Loucy (cell line): Measurements from ENCODE around the gene UPK1A.

Experiments used
- H2AFZ ChIP-seq: fragments of 200-600 bp; sonication (generic); 2 replicates; pipeline ENCODE4 v1.6.0; 2016; ENCODE audit warnings: antibody characterized with exemption, mild to moderate bottlenecking, low read length, moderate library complexity
- H3F3A ChIP-seq: fragments of 200-600 bp; 2 replicates; pipeline ENCODE4 v1.6.0; 2016; ENCODE audit warnings: antibody characterized with exemption, low read depth, mild to moderate bottlenecking
- H3K27me3 ChIP-seq: fragments of 200-600 bp; sonication (generic); 2 replicates; pipeline ENCODE4 v1.6.1; 2014; ENCODE audit warnings: low read length, mild to moderate bottlenecking; ENCODE audit not compliant: insufficient read depth, poor library complexity, severe bottlenecking
- H3K36me3 ChIP-seq: fragments of 200-600 bp; sonication (generic); 2 replicates; pipeline ENCODE4 v1.6.1; 2016; ENCODE audit warnings: low read length; ENCODE audit not compliant: insufficient read depth
- H3K4me1 ChIP-seq: fragments of 200-600 bp; sonication (generic); 2 replicates; pipeline ENCODE4 v1.5.1; 2014; ENCODE audit warnings: low read length, mild to moderate bottlenecking; ENCODE audit not compliant: insufficient read depth, poor library complexity, severe bottlenecking
- H3K4me2 ChIP-seq: fragments of 200-600 bp; sonication (generic); 2 replicates; pipeline ENCODE4 v1.6.0; 2014; ENCODE audit warnings: antibody characterized with exemption, low read length, low read depth, mild to moderate bottlenecking; ENCODE audit not compliant: poor library complexity, severe bottlenecking
- H3K4me3 ChIP-seq: fragments of 200-600 bp; sonication (generic); 2 replicates; pipeline ENCODE4 v1.5.1; 2014; ENCODE audit warnings: low read length, mild to moderate bottlenecking, mixed read lengths; ENCODE audit not compliant: poor library complexity, severe bottlenecking
- H3K79me2 ChIP-seq: fragments of 200-600 bp; sonication (generic); 2 replicates; pipeline ENCODE4 v1.6.1; 2014; ENCODE audit warnings: low read length; ENCODE audit not compliant: insufficient read depth
- H3K9ac ChIP-seq: fragments of 200-600 bp; sonication (generic); 2 replicates; pipeline ENCODE4 v1.6.0; 2014; ENCODE audit warnings: mild to moderate bottlenecking, low read depth, low read length, moderate library complexity; ENCODE audit not compliant: poor library complexity, severe bottlenecking
- H3K9me2 ChIP-seq: fragments of 200-600 bp; sonication (generic); replicated peaks from 2 replicates; pipeline ENCODE4 v1.6.1; 2016; ENCODE audit warnings: low read depth, low read length, mixed read lengths
- H3K9me3 ChIP-seq: fragments of 200-600 bp; sonication (generic); 2 replicates; pipeline ENCODE4 v1.6.1; 2014; ENCODE audit warnings: mild to moderate bottlenecking, antibody characterized with exemption, low read length, low read depth; ENCODE audit not compliant: insufficient read depth
- H4K20me1 ChIP-seq: fragments of 200-600 bp; sonication (generic); 2 replicates; pipeline ENCODE4 v1.6.0; 2014; ENCODE audit warnings: antibody characterized with exemption, low read length, mild to moderate bottlenecking; ENCODE audit not compliant: insufficient read depth, poor library complexity, severe bottlenecking
- CTCF ChIP-seq: fragments of 200-600 bp; sonication (generic); conservative IDR thresholded peaks from 2 replicates; pipeline ENCODE4 v1.5.1; 2014; ENCODE audit warnings: mild to moderate bottlenecking, antibody characterized with exemption, low read length
- EZH2phosphoT487 ChIP-seq: fragments of 200-600 bp; IDR thresholded peaks from 2 replicates; pipeline ENCODE4 v1.6.1; 2018; ENCODE audit warnings: antibody characterized with exemption, mild to moderate bottlenecking, moderate library complexity, borderline replicate concordance

The UPK1A gene

GRCh38 chr19:35712567-35713505 is 46.5 kb downstream of the UPK1A start:
- no peaks in the 10 kb centered on the region for H3K9me3 ChIP-seq
- TF ChIP-seq CTCF: no peak
- TF ChIP-seq EZH2phosphoT487: no peak
- no peak overlapping the region for H3K4me3 ChIP-seq
- H3K4me1 ChIP-seq: peaks cover 14% of the 10 kb centered on the region
- no peaks in the 10 kb centered on the region for H3K9me2 ChIP-seq
- no peak overlapping the region for H2AFZ ChIP-seq
- no peaks in the 10 kb centered on the region for H4K20me1 ChIP-seq
- no peak overlapping the region for H3K4me2 ChIP-seq
- peaks cover 8% of the 10 kb centered on the region for H3K79me2 ChIP-seq
- no peak overlapping the region for H3K9ac ChIP-seq
- H3K27me3 ChIP-seq: no peaks in the 10 kb centered on the region
- H3K36me3 ChIP-seq: no peaks in the 10 kb centered on the region
- H3F3A ChIP-seq: no peaks in the 10 kb centered on the region

- Histone ChIP-seq H3K9me2 (no peaks in the 10 kb centered on the region), H3F3A (no peaks in the 10 kb centered on the region), H3K27me3 (no peaks in the 10 kb centered on the region), H3K4me1 (peaks cover 14% of the 10 kb centered on the region), H3K36me3 (no peaks in the 10 kb centered on the region), H2AFZ (no peak overlapping the region), H3K4me2 (no peak overlapping the region), H3K9ac (no peak overlapping the region), H3K9me3 (no peaks in the 10 kb centered on the region), H3K4me3 (no peak overlapping the region), H4K20me1 (peaks cover 4% of the 10 kb centered on the region), H3K79me2 (peaks cover 13% of the 10 kb centered on the region)
- TF ChIP-seq CTCF (no peak), EZH2phosphoT487 (no peak)
These were observed 47.2 kb downstream of the UPK1A start for GRCh38 chr19:35713506-35713850.

GRCh38 chr19:35713904-35714495 is 47.7 kb downstream of the UPK1A start:
- H3K36me3 ChIP-seq: no peaks in the 10 kb centered on the region
- no peak overlapping the region for H3K9ac ChIP-seq
- no peaks in the 10 kb centered on the region for H3K9me2 ChIP-seq
- H3F3A ChIP-seq: no peaks in the 10 kb centered on the region
- H3K4me2 ChIP-seq: no peak overlapping the region
- TF ChIP-seq CTCF: no peak
- TF ChIP-seq EZH2phosphoT487: no peak
- H3K79me2 ChIP-seq: peaks cover 18% of the 10 kb centered on the region
- peaks cover 19% of the 10 kb centered on the region for H3K4me1 ChIP-seq
- peaks cover 9% of the 10 kb centered on the region for H4K20me1 ChIP-seq
- no peaks in the 10 kb centered on the region for H3K27me3 ChIP-seq
- no peak overlapping the region for H3K4me3 ChIP-seq
- no peak overlapping the region for H2AFZ ChIP-seq
- no peaks in the 10 kb centered on the region for H3K9me3 ChIP-seq
